Kidney (tissue), 14 donors: ENCODE measurements around the gene FAM131A. TPM values are rescaled to one million over a fixed set of nuclear protein-coding genes. Genes with fewer than 3 reads are reported as not detected.
A peak's percentile ranks its signal among the peaks of the same experiment; 100 is the strongest.

Source experiments
- DNase-seq, 5 donors: peaks; one replicate each; pipeline ENCODE4 v3.0.0-alpha.2; 2013 to 2020
- FAIRE-seq: peaks from 2 replicates; lab custom pipeline; 2012; peaks lifted over from hg19 to GRCh38; lab: Jason Lieb, UNC
- H3K27ac ChIP-seq, 2 donors: one replicate each; pipeline ENCODE4 v1.7.0; 2013; ENCODE audit warnings: low read depth in 2 of 2, low read length in 2 of 2, inconsistent platforms in 1 of 2
- H3K27me3 ChIP-seq: one replicate; pipeline ENCODE4 v1.7.1; 2013; ENCODE audit warnings: low read length, inconsistent platforms; ENCODE audit not compliant: control insufficient read depth, insufficient read depth
- H3K36me3 ChIP-seq, 3 donors: one replicate each; pipeline versions ENCODE4 v1.7.0 to v1.7.1; 2013; ENCODE audit warnings: low read length in 3 of 3, control low read depth in 1 of 3, inconsistent platforms in 1 of 3; ENCODE audit not compliant: insufficient read depth in 3 of 3, control insufficient read depth in 2 of 3
- H3K4me1 ChIP-seq, 3 donors: one replicate each; pipeline versions ENCODE4 v1.7.0 to v1.7.1; 2013; ENCODE audit warnings: low read length in 3 of 3, inconsistent platforms in 1 of 3, low read depth in 1 of 3; ENCODE audit not compliant: control insufficient read depth in 2 of 3, insufficient read depth in 2 of 3
- H3K4me3 ChIP-seq, 3 donors: one replicate each; pipeline versions ENCODE4 v1.7.0 to v1.8.1; 2013; ENCODE audit warnings: low read length in 3 of 3, control low read depth in 1 of 3, inconsistent platforms in 1 of 3
- H3K9ac ChIP-seq, 3 donors: one replicate each; pipeline versions ENCODE4 v1.7.0 to v1.7.1; 2013; ENCODE audit warnings: low read length in 3 of 3, control low read depth in 1 of 3, inconsistent platforms in 1 of 3
- H3K9me3 ChIP-seq, 3 donors: one replicate each; pipeline versions ENCODE4 v1.7.0 to v1.7.1; 2013; ENCODE audit warnings: low read length in 3 of 3, control low read depth in 1 of 3, inconsistent platforms in 1 of 3; ENCODE audit not compliant: control insufficient read depth in 2 of 3, insufficient read depth in 1 of 3
- CTCF ChIP-seq: IDR thresholded peaks from 3 replicates; pipeline ENCODE4 v1.5.1; 2012; ENCODE audit warnings: mild to moderate bottlenecking, moderate library complexity, borderline replicate concordance; ENCODE audit not compliant: insufficient read depth; ENCODE audit errors: extremely low read depth
- intact Hi-C: fragments of 100-400 bp; cut with DNase I; formaldehyde crosslinking; loops from one replicate; pipeline ENCODE4 v1.11.1; 2022
- polyA plus RNA-seq: library from polyadenylated mRNA; stranded (reverse); fragments of 350-450 nt; fragmentation: Illumina TruSeq; extraction: RNeasy Lipid Tissue Mini Kit (QIAGEN cat#74804); gene quantifications from one replicate; pipeline ENCODE4 v1.2.3, GENCODE V29; 2014; ENCODE audit warnings: low read depth, low replicate concordance; ENCODE audit not compliant: insufficient read depth
- total RNA-seq: library from RNA; stranded (reverse); fragmentation: NEBNext Ultra II Directional; extraction: Animal tissue kit (Norgen Biotek cat#: 25700); gene quantifications from one replicate; pipeline ENCODE4 v1.2.1, GENCODE V29; 2021
- donor health status: control.
- donor health status: control.
- donor health status: control.
- donor health status: control.
- donor health status: control.
- donor health status: DM: yes; HTN: yes; CAD: no.
- donor health status: Normal renal cell carcinoma (clear cell type).

Gene FAM131A
- total and polyA plus RNA-seq, 2 donors from 2014 or later = 14.0 to 20.1 TPM

GRCh38 chr3:184322731-184323487 lies 14.5 kb upstream of the FAM131A start:
- no peak overlapping the region for H3K9ac ChIP-seq
- no peak for FAIRE-seq
- intact Hi-C loops = no loop called here
- peaks cover 5 to 75% (median 69%) of the 10 kb centered on the region in 3 donors for H3K36me3 ChIP-seq
- TF ChIP-seq CTCF = no peak
- H3K27ac ChIP-seq = no peak overlapping the region
- DNase-seq = peak in 1 of 5 donors; percentile 70
- peaks cover 0 to 13% (median 11%) of the 10 kb centered on the region in 3 donors for H3K4me1 ChIP-seq
- no peaks in the 10 kb centered on the region for H3K9me3 ChIP-seq
- no peak overlapping the region for H3K4me3 ChIP-seq
- no peaks in the 10 kb centered on the region for H3K27me3 ChIP-seq

GRCh38 chr3:184323696-184324095 lies 13.7 kb upstream of the FAM131A start:
- no peak overlapping the region for H3K4me3 ChIP-seq
- no peak overlapping the region for H3K9ac ChIP-seq
- FAIRE-seq = no peak
- peaks cover 5 to 82% (median 75%) of the 10 kb centered on the region in 3 donors for H3K36me3 ChIP-seq
- H3K27ac ChIP-seq = no peak overlapping the region
- peak in 1 of 5 donors; percentile 39 for DNase-seq
- H3K27me3 ChIP-seq = no peaks in the 10 kb centered on the region
- no peak for TF ChIP-seq CTCF
- H3K9me3 ChIP-seq = no peaks in the 10 kb centered on the region
- intact Hi-C loops = no loop called here
- peaks cover 0 to 13% (median 10%) of the 10 kb centered on the region in 3 donors for H3K4me1 ChIP-seq

GRCh38 chr3:184325269-184325668 lies 12.1 kb upstream of the FAM131A start:
- no peak overlapping the region for H3K9ac ChIP-seq
- no peak for FAIRE-seq
- no peak for DNase-seq
- H3K4me3 ChIP-seq = no peak overlapping the region
- intact Hi-C loops = no loop called here
- no peaks in the 10 kb centered on the region for H3K9me3 ChIP-seq
- H3K36me3 ChIP-seq = peaks cover 5 to 95% (median 81%) of the 10 kb centered on the region in 3 donors
- no peaks in the 10 kb centered on the region for H3K27me3 ChIP-seq
- no peak overlapping the region for H3K27ac ChIP-seq
- H3K4me1 ChIP-seq = peaks cover 0 to 1% (median 0%) of the 10 kb centered on the region in 3 donors
- no peak for TF ChIP-seq CTCF
